Midbrain (tissue), 1 donor: Measurements from ENCODE around the gene IL22RA1.

ENCODE experiments used
- DNase-seq: peaks from one replicate; lab custom pipeline; 2025; lab: John Stamatoyannopoulos, UW

IL22RA1 gene

GRCh38 chr1:24074817-24075589 lies 67.9 kb downstream of the IL22RA1 start:
- DNase-seq, result no peak

DNA sequence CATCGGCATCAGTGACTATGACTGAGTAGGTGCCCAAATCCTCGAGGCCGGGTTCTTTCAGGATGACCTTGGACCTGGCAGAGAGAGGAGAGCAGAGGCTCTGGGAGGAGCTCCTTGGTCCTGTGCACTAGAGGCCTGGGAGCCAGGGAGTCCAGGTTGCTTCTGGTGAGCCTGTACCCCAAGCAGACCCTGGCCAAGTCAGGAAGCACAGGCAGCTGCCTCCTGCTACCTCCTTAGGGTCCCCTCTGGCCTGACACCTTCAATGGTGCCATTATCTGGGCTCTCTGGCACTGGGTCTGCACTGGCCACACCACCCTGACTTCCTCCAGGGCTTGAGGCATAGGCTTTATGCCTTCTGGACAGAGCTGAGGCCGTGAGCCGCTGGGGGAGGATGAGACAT lies 68.7 kb downstream of the IL22RA1 start:
- no peak for DNase-seq

DNA sequence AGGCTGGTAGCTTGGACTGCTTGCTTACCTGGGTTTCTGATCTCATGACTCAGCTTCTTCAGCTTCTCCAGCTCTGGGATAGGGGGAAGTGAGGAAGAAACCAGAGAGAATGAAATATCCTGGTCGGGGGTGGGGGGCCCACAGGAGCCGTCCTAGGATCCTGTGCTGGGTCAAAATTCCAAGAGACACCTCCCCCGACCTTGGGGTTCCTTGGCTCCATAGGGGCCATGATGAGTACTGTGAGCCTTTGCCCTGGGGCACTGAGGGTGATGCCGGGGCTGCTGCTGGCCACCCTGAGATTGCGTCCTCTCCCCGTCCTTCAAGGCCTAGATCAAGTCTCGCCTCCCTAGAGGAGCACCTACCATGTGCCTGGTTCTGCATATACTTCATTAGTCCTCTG lies 71.0 kb downstream of the IL22RA1 start:
- no peak for DNase-seq

DNA sequence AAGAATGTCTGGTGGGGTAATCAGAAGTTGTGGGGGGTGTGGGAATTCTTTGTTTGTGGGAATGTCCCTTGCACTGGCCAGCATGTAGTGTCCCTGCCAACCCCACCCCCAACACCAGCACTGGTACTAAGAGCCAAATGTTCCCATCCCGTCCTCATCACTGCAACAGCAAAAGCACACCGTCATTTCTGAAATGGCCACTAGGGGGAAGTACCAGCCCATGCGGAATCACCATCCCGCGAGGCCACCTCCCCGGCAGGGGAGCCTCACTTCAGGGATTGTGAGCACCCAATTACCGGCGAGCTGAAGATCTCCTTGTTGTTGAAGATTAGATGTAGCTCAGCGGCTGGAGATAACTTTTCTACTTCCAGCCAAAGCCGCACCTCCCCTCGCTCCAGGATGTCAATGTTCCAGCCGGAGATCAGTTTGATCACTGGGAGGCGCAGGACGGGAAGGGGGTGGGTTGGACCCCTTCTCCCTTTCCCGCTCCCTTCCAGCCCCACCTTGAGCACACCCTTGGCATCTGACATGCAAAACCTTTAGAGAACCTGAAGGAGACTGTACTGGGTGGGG lies 72.0 kb downstream of the IL22RA1 start:
- DNase-seq, result peak; percentile 58

DNA sequence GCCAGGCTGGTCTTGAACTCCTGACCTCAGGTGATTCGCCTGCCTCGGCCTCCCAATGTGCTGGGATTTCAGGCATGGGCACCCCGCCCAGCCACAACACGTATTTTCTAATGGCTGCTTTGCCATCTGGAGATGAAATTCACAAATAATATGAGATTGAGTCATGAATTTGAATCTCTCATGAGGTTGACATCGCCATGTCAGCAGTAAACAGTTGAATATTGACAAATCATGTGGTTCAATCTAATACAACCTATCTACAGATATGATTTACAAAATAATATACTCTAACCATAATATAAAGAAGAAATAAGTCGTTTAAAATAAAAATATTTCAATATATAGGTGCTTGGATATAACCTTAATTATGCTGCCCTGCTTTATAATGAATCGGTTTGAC lies 73.1 kb downstream of the IL22RA1 start:
- no peak for DNase-seq
